H1 (cell line): ENCODE measurements around the gene PGAP2. TPM values are rescaled to one million over a fixed set of nuclear protein-coding genes. Genes with fewer than 3 reads are reported as not detected.
A peak's percentile ranks its signal among the peaks of the same experiment; 100 is the strongest.

Source experiments
- CTCF ChIA-PET: fragments of 300-600 bp; sonication (Branson Sonifier 250); formaldehyde crosslinking; loops from one replicate; lab custom pipeline; 2021; ENCODE audit not compliant: partially characterized antibody; lab: Charles Lee
- POLR2A ChIA-PET: fragments of 300-600 bp; sonication (Branson Sonifier 250); formaldehyde crosslinking; loops from one replicate; lab custom pipeline; 2021; ENCODE audit warnings: inconsistent platforms; ENCODE audit not compliant: partially characterized antibody; lab: Charles Lee
- DNase-seq, 2 experiments: peaks; one replicate each; pipeline versions ENCODE4 v3.0.0 to v3.0.0-alpha.2; 2010 to 2022; ENCODE audit warnings: low spot score in 2 of 2, low read depth in 1 of 2, mixed read lengths in 1 of 2
- FAIRE-seq: peaks from 2 replicates; lab custom pipeline; 2011; peaks lifted over from hg19 to GRCh38; lab: Jason Lieb, UNC
- H2AFZ ChIP-seq: 2 replicates; pipeline ENCODE4 v1.8.1; 2012; ENCODE audit warnings: low read length, inconsistent platforms
- H2AK5ac ChIP-seq: 2 replicates; pipeline ENCODE4 v1.6.1; 2013; ENCODE audit warnings: low read depth, low read length
- H2BK120ac ChIP-seq: replicated peaks from 2 replicates; pipeline ENCODE3; 2013; ENCODE audit warnings: low read depth, low read length, inconsistent platforms
- H2BK12ac ChIP-seq: 2 replicates; pipeline ENCODE4 v1.6.1; 2013; ENCODE audit warnings: low read depth, low read length
- H2BK15ac ChIP-seq: 2 replicates; pipeline ENCODE4 v1.6.1; 2013; ENCODE audit warnings: low read length
- H2BK20ac ChIP-seq: 2 replicates; pipeline ENCODE4 v1.6.1; 2013; ENCODE audit warnings: low read length
- H2BK5ac ChIP-seq: 2 replicates; pipeline ENCODE4 v1.6.1; 2013; ENCODE audit warnings: low read depth, low read length
- H3K14ac ChIP-seq: 2 replicates; pipeline ENCODE4 v1.6.1; 2013; ENCODE audit warnings: inconsistent platforms; ENCODE audit not compliant: insufficient read length
- H3K18ac ChIP-seq: 2 replicates; pipeline ENCODE4 v1.6.1; 2013; ENCODE audit warnings: low read length; ENCODE audit errors: extremely low read depth
- H3K23ac ChIP-seq: 2 replicates; pipeline ENCODE4 v1.6.1; 2013; ENCODE audit warnings: inconsistent platforms; ENCODE audit not compliant: insufficient read length
- H3K23me2 ChIP-seq: 2 replicates; pipeline ENCODE4 v1.6.1; 2013; ENCODE audit warnings: low read depth, low read length
- H3K27ac ChIP-seq: 2 replicates; pipeline ENCODE4 v1.6.1; 2011; ENCODE audit warnings: low read depth, low read length, inconsistent platforms
- H3K27me3 ChIP-seq, 4 experiments: replicated peaks in 1 of 4; 1 replicate in 1 of 4; 2 replicates in 3 of 4; pipeline versions ENCODE4 v1.6.1 to v1.8.1; 2011 to 2013; ENCODE audit warnings: low read length in 3 of 4, mild to moderate bottlenecking in 3 of 4, inconsistent platforms in 2 of 4, mixed read lengths in 2 of 4, moderate library complexity in 1 of 4; ENCODE audit not compliant: control insufficient read depth in 3 of 4, insufficient read depth in 3 of 4; ENCODE audit errors: extremely low read depth in 1 of 4
- H3K36me3 ChIP-seq, 4 experiments: 2 replicates each; pipeline versions ENCODE4 v1.6.1 to v1.8.1; 2011 to 2013; ENCODE audit warnings: mild to moderate bottlenecking in 4 of 4, low read length in 3 of 4, moderate library complexity in 2 of 4, control low read depth in 1 of 4, inconsistent platforms in 1 of 4; ENCODE audit not compliant: insufficient read depth in 4 of 4, control insufficient read depth in 2 of 4
- H3K4ac ChIP-seq: replicated peaks from 2 replicates; pipeline ENCODE3; 2013; ENCODE audit warnings: low read length, low read depth, mixed read lengths, inconsistent platforms; ENCODE audit not compliant: insufficient read length
- H3K4me1 ChIP-seq, 4 experiments: replicated peaks in 1 of 4; 1 replicate in 1 of 4; 2 replicates in 3 of 4; pipeline versions ENCODE4 v1.6.1 to v1.8.1; 2011 to 2013; ENCODE audit warnings: low read length in 3 of 4, inconsistent platforms in 2 of 4, mixed read lengths in 1 of 4; ENCODE audit not compliant: insufficient read depth in 4 of 4, control insufficient read depth in 3 of 4
- H3K4me2 ChIP-seq, 2 experiments: 2 replicates each; pipeline versions ENCODE4 v1.6.1 to v1.8.1; 2011 to 2013; ENCODE audit warnings: low read depth in 2 of 2, low read length in 2 of 2, control low read depth in 1 of 2, inconsistent platforms in 1 of 2, mild to moderate bottlenecking in 1 of 2; ENCODE audit not compliant: insufficient read depth in 1 of 2
- H3K4me3 ChIP-seq, 4 experiments: fragments of 200-600, 300-600 bp in 1 of 4; sonication (generic), shearing (Covaris generic), sonication (Bioruptor Twin) in 1 of 4; 2 replicates each; pipeline versions ENCODE4 v1.5.1 to v1.8.1; 2011 to 2016; ENCODE audit warnings: low read length in 4 of 4, low read depth in 3 of 4, control low read depth in 2 of 4, inconsistent platforms in 2 of 4, mild to moderate bottlenecking in 2 of 4, mixed read lengths in 1 of 4, moderate library complexity in 1 of 4; ENCODE audit not compliant: insufficient read depth in 2 of 4; ENCODE audit errors: extremely low read depth in 1 of 4
- H3K56ac ChIP-seq: replicated peaks from 2 replicates; pipeline ENCODE3; 2013; ENCODE audit warnings: low read depth, mild to moderate bottlenecking, mixed read lengths, low read length, inconsistent platforms; ENCODE audit not compliant: insufficient read length
- H3K79me1 ChIP-seq: 2 replicates; pipeline ENCODE4 v1.6.1; 2013; ENCODE audit warnings: low read depth, low read length, control low read depth
- H3K79me2 ChIP-seq, 2 experiments: 2 replicates each; pipeline versions ENCODE4 v1.6.1 to v1.8.1; 2012 to 2013; ENCODE audit warnings: low read length in 2 of 2, mild to moderate bottlenecking in 2 of 2, inconsistent platforms in 1 of 2; ENCODE audit not compliant: insufficient read depth in 2 of 2, control insufficient read depth in 1 of 2
- H3K9ac ChIP-seq, 4 experiments: replicated peaks in 1 of 4; 1 replicate in 1 of 4; 2 replicates in 3 of 4; pipeline versions ENCODE4 v1.6.1 to v1.8.1; 2011 to 2013; ENCODE audit warnings: low read depth in 3 of 4, low read length in 3 of 4, control low read depth in 2 of 4, mild to moderate bottlenecking in 2 of 4, moderate library complexity in 2 of 4, inconsistent platforms in 1 of 4; ENCODE audit errors: extremely low read depth in 1 of 4
- H3K9me3 ChIP-seq, 2 experiments: 2 replicates each; pipeline versions ENCODE4 v1.6.1 to v1.8.1; 2012 to 2013; ENCODE audit warnings: mild to moderate bottlenecking in 2 of 2, moderate library complexity in 2 of 2, control low read depth in 1 of 2, inconsistent platforms in 1 of 2, low read depth in 1 of 2, low read length in 1 of 2, mixed read lengths in 1 of 2; ENCODE audit not compliant: insufficient read depth in 2 of 2
- H4K20me1 ChIP-seq, 2 experiments: replicated peaks in 1 of 2; 2 replicates each; pipeline versions ENCODE3 to v1.8.1; 2011 to 2013; ENCODE audit warnings: inconsistent platforms in 2 of 2, low read length in 2 of 2, mild to moderate bottlenecking in 1 of 2; ENCODE audit not compliant: insufficient read depth in 2 of 2, control insufficient read depth in 1 of 2
- H4K5ac ChIP-seq: 2 replicates; pipeline ENCODE4 v1.6.1; 2013; ENCODE audit warnings: low read length, low read depth, mixed read lengths, inconsistent platforms; ENCODE audit not compliant: insufficient read length
- H4K8ac ChIP-seq: 2 replicates; pipeline ENCODE4 v1.8.0; 2013; ENCODE audit warnings: mild to moderate bottlenecking, moderate library complexity, low read length, inconsistent platforms; ENCODE audit not compliant: insufficient read depth; ENCODE audit errors: extremely low read depth
- H4K91ac ChIP-seq: replicated peaks from 2 replicates; pipeline ENCODE3; 2013; ENCODE audit warnings: low read length, mixed read lengths, inconsistent platforms; ENCODE audit not compliant: insufficient read length
- BACH1 ChIP-seq: IDR thresholded peaks from 2 replicates; pipeline ENCODE4 v1.6.1; 2012; ENCODE audit warnings: low read length, improper control_type of control experiment
- BCL11A ChIP-seq, 2 experiments: IDR thresholded peaks; one replicate each; pipeline ENCODE4 v1.6.1; 2011; ENCODE audit warnings: low read depth in 2 of 2, low read length in 2 of 2, mild to moderate bottlenecking in 2 of 2
- CTBP2 ChIP-seq: IDR thresholded peaks from 2 replicates; pipeline ENCODE4 v1.7.0; 2011; ENCODE audit warnings: borderline replicate concordance, mild to moderate bottlenecking, moderate library complexity, mixed read lengths, low read length; ENCODE audit not compliant: insufficient read depth, insufficient read length
- EGR1 ChIP-seq: IDR thresholded peaks from 2 replicates; pipeline ENCODE4 v1.6.1; 2011; ENCODE audit warnings: low read depth, low read length, borderline replicate concordance
- JUND ChIP-seq: IDR thresholded peaks from 2 replicates; pipeline ENCODE4 v1.6.1; 2011; ENCODE audit warnings: mild to moderate bottlenecking, improper control_type of control experiment, low read length
- KDM1A ChIP-seq: fragments of 200-600, 300-600 bp; sonication (generic); IDR thresholded peaks from 2 replicates; pipeline ENCODE4 v1.7.1; 2016; ENCODE audit warnings: mild to moderate bottlenecking, low read length, borderline replicate concordance
- MAFK ChIP-seq: IDR thresholded peaks from 2 replicates; pipeline ENCODE4 v1.6.1; 2012; ENCODE audit warnings: low read depth, mild to moderate bottlenecking, improper control_type of control experiment, low read length
- NRF1 ChIP-seq: IDR thresholded peaks from 2 replicates; pipeline ENCODE4 v1.6.1; 2011; ENCODE audit warnings: mild to moderate bottlenecking, low read depth, low read length, improper control_type of control experiment
- RNF2 ChIP-seq: fragments of 200-900, 300-1000 bp; sonication (generic); IDR thresholded peaks from 2 replicates; pipeline ENCODE4 v1.7.1; 2016; ENCODE audit warnings: borderline replicate concordance, low read depth, mild to moderate bottlenecking, antibody characterized with exemption, low read length; ENCODE audit not compliant: poor library complexity, severe bottlenecking; ENCODE audit errors: missing control alignments
- TBP ChIP-seq: IDR thresholded peaks from 2 replicates; pipeline ENCODE4 v1.6.1; 2011; ENCODE audit warnings: low read depth, low read length, improper control_type of control experiment
- WGBS, 2 experiments: shearing (Covaris generic) in 1 of 2; methylation state at CpG; one replicate each; pipeline versions ENCODE4 v1.1.6 to v1.1.7; 2013 to 2015; ENCODE audit warnings: low lambda C conversion rate in 2 of 2, mixed read lengths in 2 of 2, inconsistent platforms in 1 of 2, low coverage in 1 of 2, missing lambda C conversion rate in 1 of 2; ENCODE audit not compliant: insufficient replicate concordance in 2 of 2, insufficient coverage in 1 of 2, insufficient read length in 1 of 2; ENCODE audit errors: extremely low coverage in 1 of 2, missing lambda C conversion rate in 1 of 2; 5-methylcytosine and 5-hydroxymethylcytosine counted together
- polyA plus RNA-seq, 7 experiments: library from polyadenylated mRNA; depleted of rRNA in 3 of 7; stranded (reverse) in 5 of 7; unstranded in 2 of 7; fragments of >200 nt in 5 of 7; fragments of 200-250 nt in 2 of 7; gene quantifications; 1 replicate in 5 of 7; 2 replicates in 1 of 7; 4 replicates in 1 of 7; pipeline versions ENCODE4 v1.2.1 to v1.2.3, GENCODE V29; 2011 to 2013; ENCODE audit warnings: missing spikeins in 2 of 7, mixed read lengths in 2 of 7
- total RNA-seq: library from RNA; stranded (reverse); fragmentation: NEBNext Ultra II Directional; extraction: Animal tissue kit (Norgen Biotek cat#: 25700); gene quantifications from 2 replicates; pipeline ENCODE4 v1.2.1, GENCODE V29; 2021

PGAP2 gene
- total and polyA plus RNA-seq, 2 of the 8 experiments (the other 6 are each of a cell fraction or from before 2014, with no cell fraction given), result 56.5 to 106 TPM

DNA sequence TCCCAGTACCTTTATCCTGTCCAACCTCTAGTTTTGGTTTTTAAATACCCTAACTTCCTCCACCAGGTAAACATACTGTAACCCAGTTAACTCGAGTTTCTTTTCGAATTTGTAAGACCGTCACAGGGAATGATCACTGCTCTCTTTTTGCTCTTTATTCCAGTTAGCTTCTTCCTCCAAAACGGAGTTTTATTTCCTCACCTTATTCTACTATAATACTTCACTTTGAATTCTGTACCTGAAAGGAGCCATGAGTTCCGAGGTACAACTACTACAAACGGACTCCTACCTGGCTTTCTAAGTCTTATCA is 12.4 kb upstream of the PGAP2 start:
- peaks cover 6% of the 10 kb centered on the region; the same call in 1 of the 2 replicates for H3K79me1 ChIP-seq
- H3K23me2 ChIP-seq, result peaks cover 7% of the 10 kb centered on the region
- H2BK12ac ChIP-seq, result no peak overlapping the region
- no peak overlapping the region for H2BK5ac ChIP-seq
- no peak for FAIRE-seq
- no peak for TF ChIP-seq EGR1
- TF ChIP-seq MAFK, result no peak
- no peak for TF ChIP-seq BACH1
- no peak for TF ChIP-seq JUND
- TF ChIP-seq NRF1, result no peak
- TF ChIP-seq BCL11A (IDR thresholded peaks at IDR 0.05; ENCODE audit: low read depth in 2 of 2, low read length in 2 of 2), result no peak
- TF ChIP-seq RNF2, result no peak
- TF ChIP-seq CTBP2, result no peak
- TF ChIP-seq TBP, result no peak
- TF ChIP-seq KDM1A, result no peak
- TF ChIP-seq, all 59 proteins: peak for 0
- Histone ChIP-seq H4K20me1 (peaks cover 13 to 18% of the 10 kb centered on the region in 2 experiments), H3K27ac (no peak overlapping the region), H3K23ac (no peak overlapping the region), H2BK20ac (no peak overlapping the region), H3K4ac (no peak overlapping the region), H3K9ac (peak overlapping the region in 1 of 4 experiments; percentile 89; a peak in 2 of 7 replicates), H4K5ac (no peak overlapping the region), H3K27me3 (no peaks in the 10 kb centered on the region), H3K56ac (no peak overlapping the region), H3K18ac (no peak overlapping the region), H4K91ac (no peak overlapping the region), H3K14ac (no peak overlapping the region), H2AFZ (no peak overlapping the region), H2BK15ac (no peak overlapping the region), H3K36me3 (peaks cover 0 to 19% (median 11%) of the 10 kb centered on the region in 4 experiments; a peak in 6 of 8 replicates), H3K79me2 (peaks cover 35 to 63% of the 10 kb centered on the region in 2 experiments), H3K4me3 (peak overlapping the region in 3 of 4 experiments; percentile 83 to 93 (median 93); a peak in 4 of 8 replicates), H3K4me1 (peaks cover 0 to 5% (median 2%) of the 10 kb centered on the region in 4 experiments; a peak in 1 of 7 replicates), H3K9me3 (no peaks in the 10 kb centered on the region), H2BK120ac (no peak overlapping the region), H4K8ac (no peak overlapping the region), H3K4me2 (peak overlapping the region; percentile 84 to 86), H2AK5ac (no peak overlapping the region)
- DNase-seq, result no peak
- WGBS, 2 experiments, result 79% methylated on average over 6 of the region's 6 CpGs; no CpG with 5 or more reads in 1 of the 2 experiments
- POLR2A ChIA-PET, result interaction anchor here (0.8 to 1.4 kb wide), 8 partner anchors 10 to 112 kb away, joined by 3 to 6 read pairs (median 4); no protein-coding TSS in a partner anchor
- CTCF ChIA-PET, result interaction anchor here (1.0 to 7.8 kb wide), 2 partner anchors 13 to 66 kb away, joined by 3 to 81 read pairs; partner anchors contain the start of gene PGAP2
